Panc1 (cell line): ENCODE measurements around the gene VWA2. TPM values are rescaled to one million over a fixed set of nuclear protein-coding genes. Genes with fewer than 3 reads are reported as not detected.

ENCODE experiments used
- ATAC-seq: fragments of 200-7000 bp; cut with Tn5 transposase; 2 replicates; pipeline ENCODE4 v1.9.1; 2020; ENCODE audit warnings: mild to moderate bottlenecking, moderate library complexity
- BruUV-seq: library from RNA; stranded (reverse); fragments of 400-500 nt; replicated peaks from 2 replicates; lab custom pipeline; 2021; lab: Mats Ljungman, UMichigan
- CTCF ChIA-PET: fragments of 300-600 bp; sonication (Branson Sonifier 250); formaldehyde crosslinking; loops from one replicate; lab custom pipeline; 2022; ENCODE audit warnings: antibody characterized with exemption; lab: Charles Lee
- POLR2A ChIA-PET: fragments of 300-600 bp; sonication (Branson Sonifier 250); formaldehyde crosslinking; loops from one replicate; lab custom pipeline; 2022; ENCODE audit warnings: antibody characterized with exemption; lab: Charles Lee
- DNase-seq: peaks from one replicate; pipeline ENCODE4 v3.0.0-alpha.2; 2010; ENCODE audit warnings: low read depth, low spot score
- H3K27ac ChIP-seq: 2 replicates; pipeline ENCODE4 v1.5.1; 2011; ENCODE audit warnings: mild to moderate bottlenecking, low read length, inconsistent platforms
- H3K27me3 ChIP-seq: fragments of 200-500 bp; sonication (Bioruptor generic); 2 replicates; pipeline ENCODE4 v1.6.0; 2014; ENCODE audit warnings: low read length, inconsistent platforms; ENCODE audit not compliant: control insufficient read depth, insufficient read depth
- H3K36me3 ChIP-seq: fragments of 200-500 bp; sonication (Bioruptor generic); 2 replicates; pipeline ENCODE4 v1.5.1; 2014; ENCODE audit warnings: inconsistent platforms, mild to moderate bottlenecking, low read length, moderate library complexity; ENCODE audit not compliant: control insufficient read depth, insufficient read depth
- H3K4me1 ChIP-seq: 2 replicates; pipeline ENCODE4 v1.5.1; 2011; ENCODE audit warnings: inconsistent platforms, mild to moderate bottlenecking, low read length, moderate library complexity; ENCODE audit not compliant: control insufficient read depth, insufficient read depth
- H3K4me3 ChIP-seq, 2 experiments: 2 replicates each; pipeline ENCODE4 v1.5.1; 2011 to 2012; ENCODE audit warnings: low read depth in 2 of 2, low read length in 2 of 2, mild to moderate bottlenecking in 2 of 2, inconsistent platforms in 1 of 2, moderate library complexity in 1 of 2
- H3K9me3 ChIP-seq: fragments of 200-500 bp; sonication (Bioruptor generic); 2 replicates; pipeline ENCODE4 v1.5.1; 2014; ENCODE audit warnings: low read depth, mild to moderate bottlenecking, inconsistent platforms, low read length, moderate library complexity; ENCODE audit not compliant: control insufficient read depth, insufficient read depth
- POLR2AphosphoS5 ChIP-seq: IDR thresholded peaks from 2 replicates; pipeline ENCODE4 v1.6.1; 2012; ENCODE audit warnings: mild to moderate bottlenecking, low read depth, low read length, moderate library complexity
- SIN3A ChIP-seq: IDR thresholded peaks from 2 replicates; pipeline ENCODE4 v1.6.1; 2012; ENCODE audit warnings: low read depth, mild to moderate bottlenecking, low read length, moderate library complexity, borderline replicate concordance; ENCODE audit not compliant: insufficient read depth
- TCF7L2 ChIP-seq: IDR thresholded peaks from 2 replicates; pipeline ENCODE4 v1.6.1; 2011; ENCODE audit warnings: mild to moderate bottlenecking, low read depth, low read length, inconsistent platforms
- in situ Hi-C: cut with HindIII; loops from 2 replicates; pipeline ENCODE4 v1.10.0; 2016; ENCODE audit warnings: low sequenced_read_pairs, low pct_unique_long_range_greater_than_20kb
- intact Hi-C: fragments of 100-400 bp; cut with micrococcal nuclease; formaldehyde crosslinking; loops from one replicate; pipeline ENCODE4 v1.10.0; 2022; ENCODE audit not compliant: unreplicated experiment
- total RNA-seq: library from RNA; stranded (reverse); gene quantifications from one replicate; pipeline ENCODE4 v1.2.1, GENCODE V29; 2021; ENCODE audit not compliant: unreplicated experiment
- TF ChIP-seq, protein P1 (sequence below), 2 experiments: IDR thresholded peaks; 2 replicates each; pipeline ENCODE4 v1.6.1; 2011 to 2012; ENCODE audit warnings: low read depth in 2 of 2, control low read depth in 1 of 2, low read length in 1 of 2, mild to moderate bottlenecking in 1 of 2, moderate library complexity in 1 of 2; ENCODE audit not compliant: insufficient read depth in 1 of 2
- TF ChIP-seq, protein P2 (sequence below): fragments of 450-650 bp; IDR thresholded peaks from 2 replicates; pipeline ENCODE4 v1.5.1; 2017; ENCODE audit warnings: mild to moderate bottlenecking

Gene VWA2
- total RNA-seq, 1 experiment from 2014 or later, result 0.77 TPM

DNA sequence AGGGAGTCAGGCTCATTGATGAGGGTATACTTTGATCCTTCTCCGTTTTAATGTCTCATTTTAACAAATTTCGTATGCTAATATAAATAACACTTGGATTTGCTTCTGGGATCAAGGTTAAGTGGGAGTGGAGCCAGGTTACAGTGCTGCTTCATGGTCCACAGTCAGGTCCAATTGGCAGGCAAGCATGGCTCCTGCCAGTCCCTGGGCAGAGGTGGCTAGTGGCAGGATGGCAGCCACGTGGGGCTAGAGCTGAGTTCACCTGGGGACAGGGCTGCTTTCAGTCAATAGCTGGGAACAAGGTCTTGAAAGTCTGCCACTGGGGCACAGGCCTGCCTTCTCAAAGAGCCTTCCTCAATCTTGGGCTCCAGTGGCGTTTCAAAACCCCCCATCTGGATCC, 16.0 kb upstream of the VWA2 start:
- in situ Hi-C loops, result no loop called here
- DNase-seq (no peak), ATAC-seq (peak; percentile 34; the same call in 1 of the 2 replicates)
- no TSS peak for BruUV-seq
- TF ChIP-seq TCF7L2 (no peak), POLR2AphosphoS5 (no peak), SIN3A (no peak)
- TF ChIP-seq, protein P1, sequence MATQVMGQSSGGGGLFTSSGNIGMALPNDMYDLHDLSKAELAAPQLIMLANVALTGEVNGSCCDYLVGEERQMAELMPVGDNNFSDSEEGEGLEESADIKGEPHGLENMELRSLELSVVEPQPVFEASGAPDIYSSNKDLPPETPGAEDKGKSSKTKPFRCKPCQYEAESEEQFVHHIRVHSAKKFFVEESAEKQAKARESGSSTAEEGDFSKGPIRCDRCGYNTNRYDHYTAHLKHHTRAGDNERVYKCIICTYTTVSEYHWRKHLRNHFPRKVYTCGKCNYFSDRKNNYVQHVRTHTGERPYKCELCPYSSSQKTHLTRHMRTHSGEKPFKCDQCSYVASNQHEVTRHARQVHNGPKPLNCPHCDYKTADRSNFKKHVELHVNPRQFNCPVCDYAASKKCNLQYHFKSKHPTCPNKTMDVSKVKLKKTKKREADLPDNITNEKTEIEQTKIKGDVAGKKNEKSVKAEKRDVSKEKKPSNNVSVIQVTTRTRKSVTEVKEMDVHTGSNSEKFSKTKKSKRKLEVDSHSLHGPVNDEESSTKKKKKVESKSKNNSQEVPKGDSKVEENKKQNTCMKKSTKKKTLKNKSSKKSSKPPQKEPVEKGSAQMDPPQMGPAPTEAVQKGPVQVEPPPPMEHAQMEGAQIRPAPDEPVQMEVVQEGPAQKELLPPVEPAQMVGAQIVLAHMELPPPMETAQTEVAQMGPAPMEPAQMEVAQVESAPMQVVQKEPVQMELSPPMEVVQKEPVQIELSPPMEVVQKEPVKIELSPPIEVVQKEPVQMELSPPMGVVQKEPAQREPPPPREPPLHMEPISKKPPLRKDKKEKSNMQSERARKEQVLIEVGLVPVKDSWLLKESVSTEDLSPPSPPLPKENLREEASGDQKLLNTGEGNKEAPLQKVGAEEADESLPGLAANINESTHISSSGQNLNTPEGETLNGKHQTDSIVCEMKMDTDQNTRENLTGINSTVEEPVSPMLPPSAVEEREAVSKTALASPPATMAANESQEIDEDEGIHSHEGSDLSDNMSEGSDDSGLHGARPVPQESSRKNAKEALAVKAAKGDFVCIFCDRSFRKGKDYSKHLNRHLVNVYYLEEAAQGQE (IDR thresholded peaks at IDR 0.05; ENCODE audit: insufficient read depth in 1 of 2, low read depth in 2 of 2, low read length in 1 of 2), result no peak
- TF ChIP-seq, protein P2, sequence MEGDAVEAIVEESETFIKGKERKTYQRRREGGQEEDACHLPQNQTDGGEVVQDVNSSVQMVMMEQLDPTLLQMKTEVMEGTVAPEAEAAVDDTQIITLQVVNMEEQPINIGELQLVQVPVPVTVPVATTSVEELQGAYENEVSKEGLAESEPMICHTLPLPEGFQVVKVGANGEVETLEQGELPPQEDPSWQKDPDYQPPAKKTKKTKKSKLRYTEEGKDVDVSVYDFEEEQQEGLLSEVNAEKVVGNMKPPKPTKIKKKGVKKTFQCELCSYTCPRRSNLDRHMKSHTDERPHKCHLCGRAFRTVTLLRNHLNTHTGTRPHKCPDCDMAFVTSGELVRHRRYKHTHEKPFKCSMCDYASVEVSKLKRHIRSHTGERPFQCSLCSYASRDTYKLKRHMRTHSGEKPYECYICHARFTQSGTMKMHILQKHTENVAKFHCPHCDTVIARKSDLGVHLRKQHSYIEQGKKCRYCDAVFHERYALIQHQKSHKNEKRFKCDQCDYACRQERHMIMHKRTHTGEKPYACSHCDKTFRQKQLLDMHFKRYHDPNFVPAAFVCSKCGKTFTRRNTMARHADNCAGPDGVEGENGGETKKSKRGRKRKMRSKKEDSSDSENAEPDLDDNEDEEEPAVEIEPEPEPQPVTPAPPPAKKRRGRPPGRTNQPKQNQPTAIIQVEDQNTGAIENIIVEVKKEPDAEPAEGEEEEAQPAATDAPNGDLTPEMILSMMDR, result no peak
- no peaks in the 10 kb centered on the region for H3K36me3 ChIP-seq
- no peak overlapping the region for H3K27ac ChIP-seq
- ChIA-PET CTCF (no interaction called here), POLR2A (no interaction called here)
- intact Hi-C loops, result no loop called here
- no peak overlapping the region for H3K4me3 ChIP-seq
- H3K4me1 ChIP-seq, result no peaks in the 10 kb centered on the region
- H3K9me3 ChIP-seq, result no peaks in the 10 kb centered on the region
- peaks cover 32% of the 10 kb centered on the region for H3K27me3 ChIP-seq

DNA sequence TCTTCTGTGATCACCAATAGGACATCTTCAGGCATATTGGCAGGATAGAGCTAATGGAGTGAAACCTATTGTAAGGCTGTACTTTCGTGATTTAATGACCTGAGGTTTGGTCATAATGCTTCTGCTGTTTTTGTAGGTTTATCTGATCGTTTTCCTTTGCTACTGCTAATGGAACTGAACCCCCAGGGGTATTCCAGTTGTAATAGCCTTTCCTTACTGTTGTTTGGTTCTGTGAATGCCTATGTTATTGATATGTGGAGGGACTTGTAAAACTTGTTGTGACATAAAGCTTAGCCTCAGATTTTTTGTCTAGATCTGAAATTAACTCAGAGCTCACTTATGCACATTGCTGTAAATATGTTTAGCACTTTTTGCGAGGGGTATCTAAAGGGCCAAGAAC, 10.9 kb upstream of the VWA2 start:
- no TSS peak for BruUV-seq
- ChIA-PET CTCF (no interaction called here), POLR2A (no interaction called here)
- H3K27me3 ChIP-seq, result peaks cover 19% of the 10 kb centered on the region
- H3K4me3 ChIP-seq, result no peak overlapping the region
- DNase-seq (no peak), ATAC-seq (no peak)
- in situ Hi-C loops, result no loop called here
- TF ChIP-seq, protein P1 (IDR thresholded peaks at IDR 0.05; ENCODE audit: insufficient read depth in 1 of 2, low read depth in 2 of 2, low read length in 1 of 2), result no peak
- TF ChIP-seq, protein P2, result no peak
- no peak for TF ChIP-seq TCF7L2
- TF ChIP-seq SIN3A, result no peak
- TF ChIP-seq POLR2AphosphoS5, result no peak
- H3K9me3 ChIP-seq, result no peaks in the 10 kb centered on the region
- H3K36me3 ChIP-seq, result no peaks in the 10 kb centered on the region
- H3K4me1 ChIP-seq, result no peaks in the 10 kb centered on the region
- H3K27ac ChIP-seq, result no peak overlapping the region
- intact Hi-C loops, result no loop called here
